HG03060 (cell line): Measurements from ENCODE around the gene RBM43.
"Not testable (repeated sequence)": the region's sequence is repeated elsewhere in the genome, so short reads cannot be mapped to it uniquely, and the experiment has no call there.

Experiments
- ATAC-seq: cut with Tn5 transposase; IDR thresholded peaks from one replicate; pipeline ENCODE4 v1.9.1; 2021; ENCODE audit warnings: low read depth, moderate number of reproducible peaks; ENCODE audit not compliant: unreplicated experiment

Gene RBM43

DNA sequence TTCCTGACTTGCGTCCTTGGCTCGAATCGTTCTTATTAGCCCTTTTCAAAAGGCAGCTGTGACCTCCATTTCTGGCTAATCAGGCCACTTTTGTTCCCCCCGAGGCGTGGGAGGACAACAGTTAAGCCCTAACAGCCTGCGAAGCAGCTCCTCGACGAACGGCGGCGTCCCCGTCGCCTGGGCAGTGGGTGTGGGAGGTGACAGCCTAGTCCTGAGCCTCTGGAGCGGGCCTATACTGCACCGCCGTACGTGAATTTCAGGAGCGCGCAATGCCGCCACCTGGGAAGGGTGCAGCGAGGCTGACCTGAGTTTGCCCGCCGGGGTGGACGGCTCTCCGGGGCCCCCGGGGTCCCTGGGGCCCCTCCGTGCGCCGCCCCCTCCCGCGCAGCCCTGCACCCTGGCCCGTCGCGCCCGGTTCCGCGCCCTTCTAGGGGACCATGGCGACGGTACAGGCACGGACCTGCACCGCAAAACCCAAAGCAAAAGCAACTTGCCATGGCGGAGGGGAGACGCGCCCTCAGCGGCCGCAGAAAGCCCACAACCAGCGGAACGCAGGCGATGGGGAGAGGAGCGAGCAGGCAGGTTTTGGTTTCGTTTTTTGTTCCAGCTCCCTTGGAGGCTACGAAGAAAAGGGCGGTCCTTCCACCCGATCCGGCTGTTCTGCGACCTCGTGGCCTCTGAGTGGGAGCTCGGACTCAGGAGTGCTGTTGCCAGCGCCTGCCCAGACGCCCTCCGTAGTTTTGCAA, at the start of gene RBM43:
Gene RBM43, minus strand, starts transcription at position 633 of the 746 bp plus-strand sequence. Its CDS starts 136 bp downstream, at position 497.
- ATAC-seq: peak; percentile 91

DNA sequence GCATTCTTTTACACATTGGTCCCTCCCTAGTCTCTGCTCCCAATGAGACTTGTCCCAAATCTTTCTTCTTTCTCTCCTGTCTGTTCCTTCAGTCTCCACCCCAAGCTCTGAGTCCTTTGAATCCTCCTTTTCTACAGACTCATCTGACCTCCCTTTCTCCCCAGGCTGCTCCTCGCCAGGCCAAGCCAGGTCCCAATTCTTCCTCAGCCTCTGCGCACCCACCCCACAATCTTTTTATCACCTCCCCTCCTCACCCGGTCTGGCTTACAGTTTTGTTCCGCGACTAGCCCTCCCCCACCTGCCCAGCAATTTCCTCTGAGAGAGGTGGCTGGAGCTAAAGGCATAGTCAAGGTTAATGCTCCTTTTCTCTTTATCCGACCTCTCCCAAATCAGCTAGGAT, 48.6 kb upstream of the RBM43 start:
- not testable (repeated sequence) for ATAC-seq

DNA sequence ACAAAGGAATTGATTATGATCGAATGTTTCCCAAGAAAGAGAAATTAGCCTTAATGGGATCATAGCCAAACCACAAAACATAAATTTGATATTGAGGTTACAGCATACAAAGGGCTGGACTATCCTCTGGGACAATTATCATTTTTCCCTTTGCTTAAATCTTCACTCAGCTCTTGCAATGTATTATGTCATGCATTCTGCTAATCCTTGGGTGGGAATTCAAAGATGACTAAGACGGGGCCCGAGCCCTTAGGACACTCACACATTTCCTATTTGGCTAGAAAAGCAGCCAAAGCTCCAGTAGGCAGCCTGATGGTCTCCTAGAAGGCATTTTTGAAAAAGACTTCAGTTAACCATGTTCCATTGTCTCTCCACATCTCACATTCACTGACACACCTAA, 45.0 kb upstream of the RBM43 start:
- ATAC-seq: no peak

DNA sequence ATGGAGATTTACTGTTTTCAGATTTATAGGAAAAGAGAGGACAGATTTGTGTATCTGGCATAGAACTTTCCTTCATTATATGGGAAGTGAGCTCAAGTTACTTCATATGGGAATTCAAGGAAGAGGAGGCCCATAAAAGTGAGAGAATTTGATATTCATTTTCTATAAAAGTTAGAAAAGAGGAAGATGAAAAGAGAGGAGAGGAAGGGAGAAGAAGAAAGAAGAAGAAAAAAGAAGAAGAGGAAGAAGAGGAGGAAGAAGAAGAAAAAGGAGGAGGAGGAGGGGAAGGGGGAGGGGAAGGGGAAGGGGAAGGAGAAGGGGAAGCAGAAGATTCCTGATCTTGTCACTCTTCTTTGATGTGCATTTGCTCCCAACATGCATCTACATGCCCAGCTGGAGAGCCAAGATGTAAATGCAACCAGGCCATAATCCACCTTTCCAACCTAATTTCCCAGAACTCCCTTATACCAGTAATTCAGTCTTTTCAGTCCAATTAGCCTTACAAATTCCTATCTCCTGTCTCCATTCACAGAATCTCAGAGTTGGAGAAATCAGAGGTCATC, 43.5 kb upstream of the RBM43 start:
- no peak for ATAC-seq

DNA sequence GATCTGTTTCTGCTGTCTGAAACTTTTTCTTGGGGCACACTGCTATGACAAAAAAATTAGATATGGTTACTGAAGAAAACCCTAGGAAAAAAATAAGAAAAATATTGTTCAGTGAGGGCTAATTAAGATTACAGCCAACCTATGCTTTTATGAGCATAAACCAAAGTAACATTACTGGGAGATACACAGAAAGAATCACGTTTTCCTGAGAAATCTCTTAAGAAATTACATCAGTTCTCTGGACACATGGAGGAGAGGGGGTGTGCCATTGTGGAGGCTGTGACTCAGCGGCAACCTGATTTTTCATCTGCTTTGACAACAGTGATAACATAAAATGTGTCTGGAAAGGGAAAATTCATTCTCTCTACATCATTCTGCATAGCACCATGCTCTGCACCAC, 41.2 kb upstream of the RBM43 start:
- ATAC-seq: no peak

DNA sequence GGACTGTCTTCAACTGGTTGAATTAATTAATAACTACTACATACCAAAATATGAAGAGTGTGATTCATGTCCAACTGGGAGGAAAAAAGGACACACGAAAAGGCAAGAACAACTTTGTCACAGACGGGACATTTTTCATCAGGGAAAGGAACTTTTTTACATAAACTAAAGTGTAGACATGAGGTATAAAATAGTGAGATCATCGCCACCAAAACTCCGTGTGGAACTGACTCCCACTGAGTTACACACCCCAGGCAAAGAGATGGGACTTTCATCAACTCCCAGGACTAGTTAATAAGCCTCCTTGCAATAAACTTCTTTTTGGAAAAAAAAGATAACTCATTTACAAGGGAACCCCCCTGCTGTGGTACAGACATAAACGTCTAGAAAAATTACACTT, 40.7 kb upstream of the RBM43 start:
- ATAC-seq: no peak

DNA sequence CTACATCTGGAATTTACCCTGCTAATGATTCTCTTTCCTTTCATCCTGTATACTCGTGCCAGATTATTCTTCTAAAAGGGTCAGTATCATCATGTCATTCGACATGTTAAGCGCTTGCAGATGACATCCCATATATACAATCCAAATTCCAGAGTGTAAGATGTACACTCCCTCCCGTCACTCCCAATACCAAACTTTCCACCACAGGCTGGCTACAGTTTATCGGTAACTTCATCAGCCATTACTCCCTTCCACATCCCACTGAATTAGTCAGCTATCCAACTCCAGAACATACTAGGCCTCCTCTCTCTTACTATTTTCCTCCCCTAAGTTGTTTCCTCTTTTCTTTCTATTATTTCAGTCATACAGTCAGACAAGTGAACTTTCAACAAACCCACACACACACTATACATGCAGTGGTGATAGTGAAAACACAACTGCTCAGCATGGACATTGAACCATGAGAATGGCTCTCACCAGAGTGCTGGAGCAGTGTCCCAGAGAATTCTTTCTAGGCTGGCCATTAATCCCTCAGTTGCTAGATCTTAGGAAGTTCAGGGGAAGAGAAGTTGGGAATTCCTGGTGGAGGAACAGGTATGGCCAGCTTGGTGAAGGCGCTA, 38.4 kb upstream of the RBM43 start:
- ATAC-seq: no peak

DNA sequence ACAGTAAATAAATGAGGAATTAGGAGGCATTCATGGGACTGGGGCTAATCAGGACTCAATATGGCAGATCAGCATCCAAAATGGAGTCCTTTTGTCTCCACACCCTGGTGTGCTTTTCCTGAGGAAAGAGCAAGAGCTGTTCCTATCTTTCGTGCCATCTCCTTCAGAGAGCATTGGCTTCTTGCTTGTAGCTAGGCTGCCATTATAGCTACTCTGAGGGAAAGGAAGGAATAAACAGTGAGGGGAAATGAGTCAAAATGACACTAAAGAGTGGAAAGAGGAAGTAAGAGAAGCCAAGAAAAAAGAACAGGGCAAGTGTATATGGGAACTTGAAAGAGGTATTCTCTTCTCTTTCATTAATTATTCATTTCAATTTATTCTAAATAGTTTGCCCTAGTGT, 36.2 kb upstream of the RBM43 start:
- peak; percentile 63 for ATAC-seq

DNA sequence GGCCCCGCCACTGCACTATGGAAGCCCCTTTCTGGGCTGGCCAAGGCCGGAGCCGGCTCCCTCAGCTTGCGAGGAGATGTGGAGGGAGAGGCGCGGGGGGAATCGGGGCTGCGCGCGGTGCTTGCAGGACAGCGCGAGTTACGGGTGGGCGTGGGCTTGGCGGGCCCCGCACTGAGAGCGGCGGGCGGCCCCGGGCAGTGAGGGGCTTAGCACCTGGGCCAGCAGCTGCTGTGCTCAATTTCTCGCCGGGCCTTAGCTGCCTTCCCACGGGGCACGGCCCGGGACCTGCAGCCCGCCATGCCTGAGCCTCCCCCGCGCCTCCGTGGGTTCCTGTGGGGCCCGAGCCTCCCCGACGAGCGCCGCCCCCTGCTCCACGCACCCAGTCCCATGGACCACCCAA, 34.3 kb upstream of the RBM43 start:
- not testable (repeated sequence) for ATAC-seq

DNA sequence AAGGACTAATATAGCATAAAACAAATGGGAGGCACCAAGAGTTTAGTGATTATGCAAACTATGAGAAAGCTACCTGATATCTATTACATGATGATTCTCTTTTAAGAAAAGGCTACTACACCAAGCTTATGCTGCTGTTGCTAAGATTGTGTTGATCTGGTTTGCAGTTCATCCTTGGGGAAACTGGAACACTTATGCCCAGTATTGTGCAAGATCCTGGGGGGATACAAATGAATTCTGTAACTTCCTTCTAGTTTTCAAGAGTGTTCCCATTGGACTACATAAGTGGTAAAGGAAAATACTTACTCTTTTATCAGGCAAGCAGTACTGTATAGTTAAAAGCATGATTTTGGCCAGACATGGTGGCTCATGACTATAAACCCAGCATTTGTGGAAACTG, 30.9 kb upstream of the RBM43 start:
- ATAC-seq: no peak

DNA sequence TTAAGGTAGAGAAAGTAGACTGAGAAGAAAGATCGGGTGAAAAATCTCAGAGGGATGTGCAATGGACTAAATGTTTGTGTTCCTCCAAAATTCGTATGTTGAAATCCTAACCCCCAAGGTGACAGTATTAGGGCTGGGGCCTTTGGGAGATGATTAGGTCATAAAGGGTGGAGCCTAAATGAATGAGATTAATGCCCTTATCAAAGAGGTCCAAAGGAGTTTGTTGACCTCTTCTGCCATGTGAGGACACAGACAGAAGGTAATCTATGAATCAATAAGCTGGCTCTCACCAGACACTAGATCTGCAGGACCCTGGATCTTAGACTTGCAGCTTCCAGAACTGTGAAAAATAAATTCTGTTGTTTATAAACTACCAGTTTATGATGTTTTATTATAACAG, 30.5 kb upstream of the RBM43 start:
- ATAC-seq: no peak

DNA sequence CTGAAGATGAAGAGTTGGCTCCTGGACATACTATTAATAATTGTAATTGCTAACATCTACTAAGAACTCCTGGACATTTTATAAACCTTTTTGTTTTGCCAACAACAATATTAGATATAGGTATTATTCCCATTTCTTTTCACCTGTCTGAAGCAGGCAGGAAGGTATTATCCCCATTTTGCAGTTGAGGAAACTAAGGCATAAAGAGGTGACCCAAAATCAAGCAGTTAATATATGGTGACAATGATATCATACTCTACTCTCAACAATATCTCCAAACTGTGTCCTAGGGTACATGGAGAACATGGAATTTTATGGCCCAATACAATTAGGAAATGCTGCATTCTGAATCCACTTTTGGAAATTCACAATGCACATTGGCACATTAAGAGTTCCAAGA, 29.6 kb upstream of the RBM43 start:
- ATAC-seq: no peak

DNA sequence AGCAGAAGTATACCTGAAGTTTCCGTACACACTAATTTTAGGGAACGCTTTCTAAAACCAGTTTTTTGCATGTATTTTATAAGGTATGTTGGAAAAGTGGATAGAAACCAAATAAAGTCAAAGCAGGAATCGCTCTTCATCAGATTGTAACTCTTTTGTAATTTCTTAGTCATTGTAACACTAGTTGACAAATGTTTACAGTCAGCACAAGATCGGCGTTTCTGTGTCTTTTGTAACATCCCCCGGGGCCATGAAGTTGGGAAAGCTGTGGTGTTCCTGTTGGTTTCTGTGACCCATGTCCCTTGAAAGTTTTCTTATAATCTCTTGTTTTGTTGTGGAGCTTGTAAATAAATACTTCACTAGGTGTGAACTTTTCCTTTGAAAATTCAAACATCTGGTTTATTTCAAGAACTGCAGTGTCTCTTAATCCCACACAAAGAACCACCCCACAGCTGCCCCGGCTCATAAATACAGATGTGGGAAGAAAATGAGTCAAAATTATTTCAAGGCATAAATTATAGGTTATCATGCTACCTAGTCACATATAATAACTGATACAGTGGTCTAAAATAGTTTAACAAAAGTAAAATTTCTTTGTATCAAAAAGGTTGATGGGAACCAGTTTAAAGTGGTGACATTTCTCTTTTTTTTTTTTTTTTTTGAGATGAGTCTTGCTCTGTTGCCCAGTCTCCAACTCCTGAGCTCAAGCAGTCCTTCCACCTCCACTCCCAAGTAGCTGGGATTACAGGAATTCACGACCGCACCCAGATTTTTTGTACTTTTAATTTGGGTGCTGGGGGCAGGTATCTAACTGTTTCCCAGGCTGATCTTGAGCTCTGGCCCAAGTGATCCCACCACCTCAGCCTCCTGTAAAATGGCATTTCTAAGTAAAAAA, 28.6 kb upstream of the RBM43 start:
- ATAC-seq: peak; percentile 14

DNA sequence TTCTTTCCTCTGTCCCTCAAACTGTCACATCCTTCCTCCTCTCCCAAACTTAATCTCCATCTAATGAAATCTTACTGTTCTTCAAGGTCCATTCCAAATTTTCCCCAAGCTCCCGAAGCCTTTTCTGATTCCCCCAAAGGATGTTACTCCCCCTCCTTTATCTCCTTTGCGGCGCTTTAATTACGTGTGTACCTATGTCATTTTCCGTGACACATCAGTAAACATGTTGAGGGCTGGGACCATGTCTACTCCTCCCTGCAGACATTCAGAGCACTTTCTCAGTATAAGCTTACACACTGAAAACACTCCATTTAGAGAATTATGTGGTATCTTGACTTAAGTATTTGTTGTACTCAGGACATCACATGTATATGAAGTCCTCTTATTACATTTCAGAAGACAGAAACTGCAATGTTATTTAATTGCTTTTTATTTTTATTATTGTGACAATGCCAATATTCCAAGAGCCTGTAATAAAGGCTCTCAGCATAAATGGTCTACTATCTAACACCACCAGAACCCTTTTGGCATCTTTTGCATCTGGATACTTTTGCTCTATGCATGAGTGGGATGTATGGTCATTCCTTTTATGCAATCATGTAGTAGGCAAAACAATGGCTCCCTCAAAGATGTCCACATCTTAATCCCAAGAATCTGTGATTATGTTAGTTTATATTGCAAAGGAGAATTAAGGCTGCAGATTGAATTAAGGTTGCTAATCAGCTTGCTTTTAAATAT, 26.0 kb upstream of the RBM43 start:
- ATAC-seq: no peak

DNA sequence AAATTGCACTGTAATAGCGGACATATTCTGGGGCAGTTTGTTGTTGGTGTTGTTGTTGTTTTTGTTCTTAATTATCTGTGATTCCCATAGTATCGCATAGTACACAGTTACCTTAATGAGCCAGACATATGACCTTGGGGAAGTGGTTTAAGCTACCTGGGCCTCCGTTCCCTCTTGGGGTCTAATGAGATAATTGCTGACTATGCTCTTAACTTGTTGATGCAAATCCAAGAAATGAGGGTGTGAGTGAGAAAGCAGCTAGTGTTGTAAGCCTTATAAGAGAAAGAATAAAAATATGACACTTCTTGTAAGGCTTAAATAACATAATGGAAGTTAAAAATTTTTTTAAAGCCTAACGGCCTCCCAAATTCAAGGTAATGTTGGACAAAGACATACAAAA, 20.7 kb upstream of the RBM43 start:
- no peak for ATAC-seq

DNA sequence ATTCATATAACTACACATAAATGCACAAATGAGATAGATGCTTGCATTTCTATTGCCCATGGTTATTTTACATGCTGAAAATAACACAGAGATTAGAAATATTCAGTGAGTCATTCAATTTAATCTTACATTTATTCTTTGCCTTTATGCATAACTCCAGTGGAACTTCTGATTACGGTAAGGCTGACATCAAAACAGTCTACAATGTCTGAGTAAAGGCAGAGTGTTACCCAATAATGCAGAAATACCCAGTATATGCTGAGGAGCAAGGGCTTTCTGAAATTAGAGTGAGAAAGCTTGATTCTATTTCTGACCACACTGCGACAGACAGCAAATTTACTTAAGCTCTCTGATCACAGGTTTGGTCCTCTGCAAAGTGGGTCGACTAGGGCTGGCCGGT, 18.6 kb upstream of the RBM43 start:
- no peak for ATAC-seq

DNA sequence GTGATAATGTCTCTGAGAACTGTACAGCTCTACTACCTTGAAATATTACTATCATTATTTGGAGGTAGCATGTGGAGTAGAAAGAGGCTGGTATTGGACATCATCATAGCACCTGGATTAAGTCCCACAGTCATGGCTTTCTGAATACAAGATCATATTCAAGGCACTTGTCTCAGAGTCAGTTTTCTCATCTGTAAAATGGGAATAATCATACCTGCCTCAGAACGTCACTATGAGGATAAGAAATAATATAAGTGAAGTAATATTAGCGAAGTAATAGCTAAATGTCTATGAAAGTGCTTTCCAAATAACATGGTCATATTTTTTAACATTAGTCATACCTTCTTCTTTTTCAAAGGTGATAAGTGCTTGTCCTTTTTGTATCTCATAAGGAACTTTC, 16.8 kb upstream of the RBM43 start:
- no peak for ATAC-seq

DNA sequence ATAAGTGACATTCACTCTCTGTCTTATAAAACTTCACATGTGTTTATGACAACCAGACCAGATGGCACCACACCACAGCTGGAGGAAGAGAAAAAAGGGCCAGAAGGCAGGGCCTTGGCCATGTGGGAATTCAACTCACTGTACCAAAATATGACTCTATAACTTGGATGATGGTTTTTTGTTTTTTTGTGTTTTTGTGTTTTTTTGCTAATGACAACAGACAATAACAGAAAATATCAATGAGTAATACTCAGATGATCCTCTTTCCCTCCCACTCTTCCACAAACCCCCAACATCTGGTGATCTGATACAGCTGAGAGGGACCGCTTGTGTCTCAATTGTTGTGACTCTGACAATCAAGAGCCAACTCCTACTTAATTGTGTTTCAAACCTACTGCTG, 15.4 kb upstream of the RBM43 start:
- no peak for ATAC-seq

DNA sequence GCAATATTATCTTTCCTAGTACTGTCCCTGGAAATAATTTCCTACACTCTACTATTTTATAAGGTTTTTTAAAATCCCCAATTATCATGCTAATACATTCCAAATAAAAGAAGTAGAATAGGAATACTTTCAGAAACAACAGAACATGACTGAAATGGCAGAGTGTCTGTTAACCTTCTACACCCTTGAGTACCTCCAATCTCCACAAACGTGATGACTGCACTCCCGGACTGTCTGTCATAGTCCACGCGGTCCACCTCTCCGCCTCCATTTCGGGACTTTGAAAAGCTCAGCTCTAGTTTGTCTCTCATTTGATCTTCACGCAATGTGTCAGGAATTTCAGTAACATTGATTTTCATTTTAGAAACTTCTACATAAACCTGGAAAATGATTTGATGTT, 13.6 kb upstream of the RBM43 start:
- no peak for ATAC-seq

DNA sequence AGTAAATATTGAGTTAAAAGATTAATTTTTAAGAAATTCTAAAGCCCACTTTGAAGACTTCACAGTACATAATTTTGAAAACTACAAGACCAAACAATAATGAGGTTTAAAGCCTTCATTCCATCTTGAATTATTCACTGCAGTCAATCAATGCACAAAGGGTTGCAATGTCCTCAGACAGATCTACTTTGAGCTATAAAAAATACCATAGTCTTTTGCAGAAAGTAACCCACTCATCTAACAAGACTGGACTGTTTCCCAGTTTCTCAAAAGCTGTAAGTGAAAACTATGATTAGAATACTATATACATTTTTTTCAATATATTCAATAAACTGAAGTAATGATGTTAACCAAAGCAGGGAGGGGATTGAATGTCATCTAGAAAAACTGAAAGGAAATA, 10.2 kb upstream of the RBM43 start:
- no peak for ATAC-seq
